ENCODE data around the gene CFAP410. TPM values are rescaled to one million over a fixed set of nuclear protein-coding genes. Genes with fewer than 3 reads are reported as not detected.

Gene CFAP410
- total and polyA plus RNA-seq, 11 donors, result 10.4 to 31.6 (median 16.4) TPM

DNA sequence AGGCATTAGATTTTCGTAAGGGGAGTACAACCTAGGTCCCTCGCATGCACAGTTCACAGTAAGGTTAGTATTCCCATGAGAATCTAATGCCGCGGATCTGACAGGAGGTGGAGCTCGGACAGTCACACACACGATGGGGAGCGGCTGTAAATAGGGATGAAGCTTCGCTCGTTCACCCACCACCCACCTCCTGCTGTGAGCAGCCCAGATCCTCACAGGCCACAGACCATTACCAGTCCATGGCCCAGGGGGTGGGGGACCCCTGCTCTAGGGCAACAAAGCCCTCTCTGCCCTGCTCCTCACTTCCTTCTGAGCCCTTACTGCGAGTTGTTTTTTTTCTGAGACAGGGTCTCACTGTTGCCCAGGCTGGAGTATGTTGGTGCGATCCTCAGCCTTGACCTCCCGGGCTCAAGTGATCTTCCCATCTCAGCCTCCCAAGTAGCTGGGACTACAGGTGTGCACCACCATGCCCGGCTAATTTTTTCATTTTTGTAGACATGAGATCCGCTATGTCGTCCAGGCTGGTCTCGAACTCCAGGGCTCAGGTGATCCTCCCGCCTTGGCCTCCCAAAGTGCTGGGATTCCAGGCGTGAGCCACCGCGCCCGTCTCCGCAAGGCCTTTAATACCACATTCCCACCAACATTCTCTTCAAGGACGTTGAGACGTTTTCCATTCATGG, 35.6 kb upstream of the CFAP410 start:
- DNase-seq (no peak), ATAC-seq (no peak)
- Histone ChIP-seq H3K27me3 (peaks cover 5 to 37% (median 10%) of the 10 kb centered on the region in 9 donors), H3K27ac (peak overlapping the region in 1 of 12 donors; percentile 55), H3K4me1 (peaks cover 0 to 17% (median 0%) of the 10 kb centered on the region in 12 donors), H3K4me3 (no peak overlapping the region), H3K9me3 (no peaks in the 10 kb centered on the region), H3K36me3 (peaks cover 0 to 41% (median 0%) of the 10 kb centered on the region in 9 donors)
- intact Hi-C loops (cut with DNase I), result loop anchor here in 1 of 10 donors (10.0 kb wide), 1 partner anchor 60 kb away; no protein-coding TSS in a partner anchor
- 85 to 92% (median 90%) methylated on average over 24 of the region's 24 CpGs for WGBS, 4 donors
- TF ChIP-seq POLR2A (IDR thresholded peaks at IDR 0.05), result no peak
- TF ChIP-seq, protein P1, sequence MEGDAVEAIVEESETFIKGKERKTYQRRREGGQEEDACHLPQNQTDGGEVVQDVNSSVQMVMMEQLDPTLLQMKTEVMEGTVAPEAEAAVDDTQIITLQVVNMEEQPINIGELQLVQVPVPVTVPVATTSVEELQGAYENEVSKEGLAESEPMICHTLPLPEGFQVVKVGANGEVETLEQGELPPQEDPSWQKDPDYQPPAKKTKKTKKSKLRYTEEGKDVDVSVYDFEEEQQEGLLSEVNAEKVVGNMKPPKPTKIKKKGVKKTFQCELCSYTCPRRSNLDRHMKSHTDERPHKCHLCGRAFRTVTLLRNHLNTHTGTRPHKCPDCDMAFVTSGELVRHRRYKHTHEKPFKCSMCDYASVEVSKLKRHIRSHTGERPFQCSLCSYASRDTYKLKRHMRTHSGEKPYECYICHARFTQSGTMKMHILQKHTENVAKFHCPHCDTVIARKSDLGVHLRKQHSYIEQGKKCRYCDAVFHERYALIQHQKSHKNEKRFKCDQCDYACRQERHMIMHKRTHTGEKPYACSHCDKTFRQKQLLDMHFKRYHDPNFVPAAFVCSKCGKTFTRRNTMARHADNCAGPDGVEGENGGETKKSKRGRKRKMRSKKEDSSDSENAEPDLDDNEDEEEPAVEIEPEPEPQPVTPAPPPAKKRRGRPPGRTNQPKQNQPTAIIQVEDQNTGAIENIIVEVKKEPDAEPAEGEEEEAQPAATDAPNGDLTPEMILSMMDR (IDR thresholded peaks at IDR 0.05), result no peak

DNA sequence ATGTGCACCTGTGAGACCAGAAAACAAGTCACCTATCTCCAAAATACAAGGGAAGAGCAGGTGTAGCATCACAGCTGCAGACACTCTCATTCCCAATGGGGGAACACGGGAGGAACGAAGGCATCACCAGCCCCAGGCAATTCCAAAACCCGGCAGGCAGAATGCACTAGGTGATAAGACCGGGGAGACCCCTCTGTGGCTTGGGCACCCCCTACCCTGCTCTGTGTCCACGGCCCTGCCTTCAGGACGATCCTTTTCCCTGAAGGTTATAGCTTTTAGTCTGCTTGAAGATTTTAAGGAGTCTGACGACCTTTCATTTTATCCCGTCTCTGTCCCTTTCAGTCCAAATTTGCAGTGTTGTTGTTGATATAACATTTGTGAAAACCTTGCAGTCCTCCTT, 33.4 kb upstream of the CFAP410 start:
- no peaks in the 10 kb centered on the region for H3K9me3 ChIP-seq
- TF ChIP-seq, protein P1 (IDR thresholded peaks at IDR 0.05), result no peak
- TF ChIP-seq POLR2A (IDR thresholded peaks at IDR 0.05), result no peak
- intact Hi-C loops (cut with DNase I), result loop anchor here in 1 of 10 donors (10.0 kb wide), 1 partner anchor 58 kb away; no protein-coding TSS in a partner anchor
- WGBS, 4 donors, result 67 to 75% (median 72%) methylated on average over 8 of the region's 8 CpGs
- DNase-seq (no peak), ATAC-seq (no peak)
- H3K27me3 ChIP-seq, result peaks cover 0 to 40% (median 18%) of the 10 kb centered on the region in 9 donors
- H3K27ac ChIP-seq, result no peak overlapping the region
- peaks cover 0 to 17% (median 0%) of the 10 kb centered on the region in 12 donors for H3K4me1 ChIP-seq
- H3K4me3 ChIP-seq, result no peak overlapping the region
- peaks cover 0 to 22% (median 0%) of the 10 kb centered on the region in 9 donors for H3K36me3 ChIP-seq

DNA sequence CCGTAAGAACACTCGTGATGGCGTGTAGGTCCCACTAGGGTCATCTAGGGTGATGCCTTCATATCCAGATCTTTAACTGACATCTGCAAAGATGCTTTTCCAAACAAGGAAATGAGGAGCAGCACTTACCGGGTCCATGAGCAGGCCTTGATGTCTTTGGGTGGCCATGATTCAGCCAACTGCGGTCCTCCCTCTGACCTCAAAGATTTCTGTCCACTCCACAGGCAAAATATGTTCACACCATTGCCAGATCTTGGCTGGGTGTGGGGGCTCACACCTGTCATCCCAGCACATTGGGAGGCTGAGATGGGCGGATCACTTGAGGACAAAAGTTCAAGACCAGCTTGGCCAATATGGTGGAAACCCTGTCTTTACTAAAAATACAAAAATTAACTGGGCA, 32.4 kb upstream of the CFAP410 start:
- intact Hi-C loops (cut with DNase I), result loop anchor here in 1 of 10 donors (10.0 kb wide), 1 partner anchor 57 kb away; no protein-coding TSS in a partner anchor
- no peak overlapping the region for H3K4me3 ChIP-seq
- H3K36me3 ChIP-seq, result peaks cover 0 to 25% (median 0%) of the 10 kb centered on the region in 9 donors
- H3K4me1 ChIP-seq, result peaks cover 0 to 17% (median 0%) of the 10 kb centered on the region in 12 donors
- DNase-seq (no peak), ATAC-seq (no peak)
- no peak overlapping the region for H3K27ac ChIP-seq
- H3K9me3 ChIP-seq, result no peaks in the 10 kb centered on the region
- 92 to 94% (median 93%) methylated on average over 6 of the region's 6 CpGs for WGBS, 4 donors
- TF ChIP-seq, protein P1 (IDR thresholded peaks at IDR 0.05), result no peak
- TF ChIP-seq POLR2A (IDR thresholded peaks at IDR 0.05), result no peak
- H3K27me3 ChIP-seq, result peaks cover 0 to 39% (median 15%) of the 10 kb centered on the region in 9 donors

DNA sequence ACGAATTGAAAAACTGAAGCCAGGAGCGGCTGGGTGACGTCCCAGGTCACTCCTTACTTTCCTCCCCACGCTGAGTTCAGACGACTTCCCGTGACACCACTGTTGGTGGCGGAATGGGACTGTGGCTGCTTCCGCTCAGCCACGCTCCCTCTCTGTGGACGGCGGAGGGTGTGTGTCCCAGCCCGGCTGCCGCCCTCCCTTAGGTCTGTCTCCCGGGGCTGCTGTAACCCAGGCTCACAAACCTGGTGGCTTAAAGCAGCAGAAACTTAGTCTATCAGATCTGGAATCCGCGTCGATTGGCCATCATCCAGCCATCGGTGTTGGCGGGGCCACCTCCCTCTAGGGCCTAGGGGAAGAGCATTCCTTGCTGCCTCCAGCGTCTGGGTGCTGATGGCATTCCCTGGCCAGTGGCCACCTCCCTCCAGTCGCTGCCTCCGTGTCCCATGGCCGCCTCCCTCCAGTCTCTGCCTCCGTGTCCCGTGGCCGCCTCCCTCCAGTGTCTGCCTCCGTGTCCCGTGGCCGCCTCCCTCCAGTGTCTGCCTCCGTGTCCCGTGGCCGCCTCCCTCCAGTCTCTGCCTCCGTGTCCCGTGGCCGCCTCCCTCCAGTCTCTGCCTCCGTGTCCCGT, 31.7 kb upstream of the CFAP410 start:
- intact Hi-C loops (cut with DNase I), result loop anchor here in 1 of 10 donors (10.0 kb wide), 1 partner anchor 56 kb away; no protein-coding TSS in a partner anchor
- TF ChIP-seq POLR2A (IDR thresholded peaks at IDR 0.05), result no peak
- TF ChIP-seq, protein P1 (IDR thresholded peaks at IDR 0.05), result no peak
- Histone ChIP-seq H3K4me3 (no peak overlapping the region), H3K36me3 (peaks cover 0 to 18% (median 0%) of the 10 kb centered on the region in 9 donors), H3K27me3 (peaks cover 0 to 36% (median 15%) of the 10 kb centered on the region in 9 donors), H3K9me3 (no peaks in the 10 kb centered on the region), H3K4me1 (peaks cover 0 to 17% (median 0%) of the 10 kb centered on the region in 12 donors), H3K27ac (no peak overlapping the region)
- ATAC-seq, result no peak
- no peak for DNase-seq
- WGBS, 4 donors, result 88 to 91% (median 89%) methylated on average over 36 to 37 of the region's 37 CpGs

Measured in heart left ventricle (tissue), 16 donors.